Measurements from ENCODE around the gene BLMH.

DNA sequence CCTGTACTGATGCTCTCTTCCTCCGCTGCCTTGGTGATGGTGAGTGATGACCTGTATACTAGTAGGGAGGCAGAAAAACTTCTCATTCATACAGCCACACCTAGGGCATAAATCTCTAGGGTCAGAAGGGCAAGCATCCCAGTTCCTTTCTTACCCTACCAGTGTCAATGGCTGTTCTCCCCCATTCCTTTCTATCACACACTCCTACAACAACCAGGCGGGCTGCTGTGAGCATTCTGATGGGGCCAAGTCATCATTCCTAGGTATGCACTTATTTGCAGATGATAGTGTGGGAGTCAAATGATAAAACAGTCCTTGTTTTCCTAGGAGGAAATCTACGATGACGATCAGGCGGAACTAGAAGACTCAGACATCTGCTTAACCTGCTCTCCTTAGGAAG is 42.3 kb downstream of the BLMH start:
- TF ChIP-seq, protein P1, sequence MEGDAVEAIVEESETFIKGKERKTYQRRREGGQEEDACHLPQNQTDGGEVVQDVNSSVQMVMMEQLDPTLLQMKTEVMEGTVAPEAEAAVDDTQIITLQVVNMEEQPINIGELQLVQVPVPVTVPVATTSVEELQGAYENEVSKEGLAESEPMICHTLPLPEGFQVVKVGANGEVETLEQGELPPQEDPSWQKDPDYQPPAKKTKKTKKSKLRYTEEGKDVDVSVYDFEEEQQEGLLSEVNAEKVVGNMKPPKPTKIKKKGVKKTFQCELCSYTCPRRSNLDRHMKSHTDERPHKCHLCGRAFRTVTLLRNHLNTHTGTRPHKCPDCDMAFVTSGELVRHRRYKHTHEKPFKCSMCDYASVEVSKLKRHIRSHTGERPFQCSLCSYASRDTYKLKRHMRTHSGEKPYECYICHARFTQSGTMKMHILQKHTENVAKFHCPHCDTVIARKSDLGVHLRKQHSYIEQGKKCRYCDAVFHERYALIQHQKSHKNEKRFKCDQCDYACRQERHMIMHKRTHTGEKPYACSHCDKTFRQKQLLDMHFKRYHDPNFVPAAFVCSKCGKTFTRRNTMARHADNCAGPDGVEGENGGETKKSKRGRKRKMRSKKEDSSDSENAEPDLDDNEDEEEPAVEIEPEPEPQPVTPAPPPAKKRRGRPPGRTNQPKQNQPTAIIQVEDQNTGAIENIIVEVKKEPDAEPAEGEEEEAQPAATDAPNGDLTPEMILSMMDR (IDR thresholded peaks at IDR 0.05; ENCODE audit: low read depth, low read length, missing input control) = no peak
- no peak for TF ChIP-seq JUND (IDR thresholded peaks at IDR 0.05)
- TF ChIP-seq HNF4A (conservative IDR thresholded peaks at IDR 0.05) = no peak
- TF ChIP-seq FOXA1 (IDR thresholded peaks at IDR 0.05) = no peak
- TF ChIP-seq, protein P2, sequence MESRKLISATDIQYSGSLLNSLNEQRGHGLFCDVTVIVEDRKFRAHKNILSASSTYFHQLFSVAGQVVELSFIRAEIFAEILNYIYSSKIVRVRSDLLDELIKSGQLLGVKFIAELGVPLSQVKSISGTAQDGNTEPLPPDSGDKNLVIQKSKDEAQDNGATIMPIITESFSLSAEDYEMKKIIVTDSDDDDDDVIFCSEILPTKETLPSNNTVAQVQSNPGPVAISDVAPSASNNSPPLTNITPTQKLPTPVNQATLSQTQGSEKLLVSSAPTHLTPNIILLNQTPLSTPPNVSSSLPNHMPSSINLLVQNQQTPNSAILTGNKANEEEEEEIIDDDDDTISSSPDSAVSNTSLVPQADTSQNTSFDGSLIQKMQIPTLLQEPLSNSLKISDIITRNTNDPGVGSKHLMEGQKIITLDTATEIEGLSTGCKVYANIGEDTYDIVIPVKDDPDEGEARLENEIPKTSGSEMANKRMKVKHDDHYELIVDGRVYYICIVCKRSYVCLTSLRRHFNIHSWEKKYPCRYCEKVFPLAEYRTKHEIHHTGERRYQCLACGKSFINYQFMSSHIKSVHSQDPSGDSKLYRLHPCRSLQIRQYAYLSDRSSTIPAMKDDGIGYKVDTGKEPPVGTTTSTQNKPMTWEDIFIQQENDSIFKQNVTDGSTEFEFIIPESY (IDR thresholded peaks at IDR 0.05) = no peak
- TF ChIP-seq, protein P3, sequence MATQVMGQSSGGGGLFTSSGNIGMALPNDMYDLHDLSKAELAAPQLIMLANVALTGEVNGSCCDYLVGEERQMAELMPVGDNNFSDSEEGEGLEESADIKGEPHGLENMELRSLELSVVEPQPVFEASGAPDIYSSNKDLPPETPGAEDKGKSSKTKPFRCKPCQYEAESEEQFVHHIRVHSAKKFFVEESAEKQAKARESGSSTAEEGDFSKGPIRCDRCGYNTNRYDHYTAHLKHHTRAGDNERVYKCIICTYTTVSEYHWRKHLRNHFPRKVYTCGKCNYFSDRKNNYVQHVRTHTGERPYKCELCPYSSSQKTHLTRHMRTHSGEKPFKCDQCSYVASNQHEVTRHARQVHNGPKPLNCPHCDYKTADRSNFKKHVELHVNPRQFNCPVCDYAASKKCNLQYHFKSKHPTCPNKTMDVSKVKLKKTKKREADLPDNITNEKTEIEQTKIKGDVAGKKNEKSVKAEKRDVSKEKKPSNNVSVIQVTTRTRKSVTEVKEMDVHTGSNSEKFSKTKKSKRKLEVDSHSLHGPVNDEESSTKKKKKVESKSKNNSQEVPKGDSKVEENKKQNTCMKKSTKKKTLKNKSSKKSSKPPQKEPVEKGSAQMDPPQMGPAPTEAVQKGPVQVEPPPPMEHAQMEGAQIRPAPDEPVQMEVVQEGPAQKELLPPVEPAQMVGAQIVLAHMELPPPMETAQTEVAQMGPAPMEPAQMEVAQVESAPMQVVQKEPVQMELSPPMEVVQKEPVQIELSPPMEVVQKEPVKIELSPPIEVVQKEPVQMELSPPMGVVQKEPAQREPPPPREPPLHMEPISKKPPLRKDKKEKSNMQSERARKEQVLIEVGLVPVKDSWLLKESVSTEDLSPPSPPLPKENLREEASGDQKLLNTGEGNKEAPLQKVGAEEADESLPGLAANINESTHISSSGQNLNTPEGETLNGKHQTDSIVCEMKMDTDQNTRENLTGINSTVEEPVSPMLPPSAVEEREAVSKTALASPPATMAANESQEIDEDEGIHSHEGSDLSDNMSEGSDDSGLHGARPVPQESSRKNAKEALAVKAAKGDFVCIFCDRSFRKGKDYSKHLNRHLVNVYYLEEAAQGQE (IDR thresholded peaks at IDR 0.05) = no peak
- no peak for TF ChIP-seq RXRA (IDR thresholded peaks at IDR 0.05)
- TF ChIP-seq, protein P4, sequence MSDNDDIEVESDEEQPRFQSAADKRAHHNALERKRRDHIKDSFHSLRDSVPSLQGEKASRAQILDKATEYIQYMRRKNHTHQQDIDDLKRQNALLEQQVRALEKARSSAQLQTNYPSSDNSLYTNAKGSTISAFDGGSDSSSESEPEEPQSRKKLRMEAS (IDR thresholded peaks at IDR 0.05) = no peak
- no peak for TF ChIP-seq EGR1 (IDR thresholded peaks at IDR 0.05; ENCODE audit: low read depth in 2 of 2)
